ENCODE data around the gene FCSK.

FCSK gene

DNA sequence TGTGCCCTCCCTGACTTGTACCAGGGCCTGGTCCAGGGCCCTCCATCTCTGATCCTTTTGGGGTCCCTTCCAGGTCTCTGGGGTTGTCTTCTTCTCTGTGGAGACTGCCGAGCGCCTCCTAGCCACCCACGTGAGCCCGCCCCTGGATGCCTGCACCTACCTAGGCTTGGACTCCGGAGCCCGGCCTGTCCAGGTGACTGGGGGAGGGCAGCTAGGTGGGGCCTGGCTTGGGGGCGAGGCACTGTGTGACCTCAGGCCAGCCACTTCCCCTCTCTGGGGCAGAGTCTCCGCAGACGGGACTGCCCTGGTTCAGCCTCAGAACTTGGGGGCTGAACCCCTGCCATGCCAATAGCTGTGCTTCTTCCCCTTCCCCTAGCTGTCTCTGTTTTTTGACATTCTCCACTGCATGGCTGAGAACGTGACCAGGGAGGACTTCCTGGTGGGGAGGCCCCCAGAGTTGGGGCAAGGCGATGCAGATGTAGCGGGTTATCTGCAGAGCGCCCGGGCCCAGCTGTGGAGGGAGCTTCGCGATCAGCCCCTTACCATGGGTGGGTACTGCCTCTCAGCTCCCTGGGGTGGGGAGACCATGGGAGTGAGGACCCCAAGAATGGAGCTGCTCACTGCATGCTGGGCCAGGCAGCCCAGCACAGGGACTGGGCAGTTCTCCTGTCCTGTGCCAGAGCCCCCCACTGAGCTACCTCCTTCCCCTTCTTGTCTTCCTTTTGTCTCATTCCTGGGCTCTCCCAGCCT, 14.6 kb downstream of the FCSK start:
- H3K4me3 Mint-ChIP-seq, result no peak overlapping the region
- no peak for ATAC-seq (replicated peaks; ENCODE audit: extremely low read depth, poor library complexity, severe bottlenecking)
- no peaks in the 10 kb centered on the region for H3K9me3 Mint-ChIP-seq
- no peaks in the 10 kb centered on the region for H3K27me3 Mint-ChIP-seq
- H3K4me1 Mint-ChIP-seq, result peaks cover 4% of the 10 kb centered on the region
- peaks cover 6% of the 10 kb centered on the region for H3K36me3 Mint-ChIP-seq (ENCODE audit: insufficient read depth)
- no peak for DNase-seq (ENCODE audit: low spot score in 2 of 2)
- H3K27ac Mint-ChIP-seq (ENCODE audit: low read depth), result no peak overlapping the region

DNA sequence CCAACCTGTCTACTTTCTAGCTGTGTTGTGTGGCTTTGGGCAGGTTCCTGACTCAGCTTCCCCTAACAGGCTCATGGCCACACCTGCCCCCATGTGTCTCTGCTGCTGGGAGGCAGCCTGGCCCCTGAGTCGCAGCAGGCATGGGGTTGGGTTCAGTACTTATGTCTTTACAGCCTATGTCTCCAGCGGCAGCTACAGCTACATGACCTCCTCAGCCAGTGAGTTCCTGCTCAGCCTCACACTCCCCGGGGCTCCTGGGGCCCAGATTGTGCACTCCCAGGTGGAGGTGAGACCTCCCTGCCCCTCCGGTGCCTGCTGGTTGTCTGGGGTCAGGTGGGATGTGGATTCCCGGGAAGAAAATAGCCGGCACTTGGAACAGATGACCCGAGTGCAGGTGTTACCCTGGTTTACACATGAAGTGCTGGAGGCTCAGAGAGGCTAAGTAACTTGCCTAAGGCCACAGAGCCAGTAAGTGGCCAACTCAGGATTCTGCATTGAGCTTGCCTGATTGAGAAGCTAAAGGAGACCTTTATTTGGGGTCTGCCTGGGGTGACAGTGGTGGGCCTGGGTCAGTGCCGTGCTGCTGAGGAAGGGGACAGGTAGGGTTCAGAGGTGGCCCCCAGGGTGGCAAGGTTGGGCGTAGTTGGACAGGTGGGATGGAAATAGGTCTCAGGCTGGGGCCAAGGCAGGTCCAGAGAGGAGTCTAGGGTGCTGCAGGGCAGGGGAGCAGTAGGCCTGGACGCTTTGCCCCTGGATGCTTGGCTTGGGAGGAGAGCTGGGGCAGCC, 15.9 kb downstream of the FCSK start:
- H3K36me3 Mint-ChIP-seq (ENCODE audit: insufficient read depth), result peaks cover 3% of the 10 kb centered on the region
- H3K4me1 Mint-ChIP-seq, result peaks cover 4% of the 10 kb centered on the region
- no peak overlapping the region for H3K4me3 Mint-ChIP-seq
- no peak for DNase-seq (ENCODE audit: low spot score in 2 of 2)
- no peak overlapping the region for H3K27ac Mint-ChIP-seq (ENCODE audit: low read depth)
- ATAC-seq (replicated peaks; ENCODE audit: extremely low read depth, poor library complexity, severe bottlenecking), result no peak
- no peaks in the 10 kb centered on the region for H3K27me3 Mint-ChIP-seq
- no peaks in the 10 kb centered on the region for H3K9me3 Mint-ChIP-seq

DNA sequence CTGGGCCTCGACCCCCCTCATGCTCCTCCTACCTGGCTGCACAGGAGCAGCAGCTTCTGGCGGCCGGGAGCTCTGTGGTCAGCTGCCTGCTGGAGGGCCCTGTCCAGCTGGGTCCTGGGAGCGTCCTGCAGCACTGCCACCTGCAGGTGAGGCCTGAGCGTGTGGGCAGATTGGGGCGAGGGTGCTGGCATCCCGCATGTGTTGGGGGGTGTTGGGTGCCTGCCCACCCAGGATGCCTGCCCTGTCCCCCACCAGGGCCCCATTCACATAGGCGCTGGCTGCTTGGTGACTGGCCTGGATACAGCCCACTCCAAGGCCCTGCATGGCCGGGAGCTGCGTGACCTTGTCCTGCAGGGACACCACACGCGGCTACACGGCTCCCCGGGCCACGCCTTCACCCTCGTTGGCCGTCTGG, 16.5 kb downstream of the FCSK start:
- no peak for DNase-seq (ENCODE audit: low spot score in 2 of 2)
- no peak for ATAC-seq (replicated peaks; ENCODE audit: extremely low read depth, poor library complexity, severe bottlenecking)
- H3K4me3 Mint-ChIP-seq, result no peak overlapping the region
- H3K27ac Mint-ChIP-seq (ENCODE audit: low read depth), result no peak overlapping the region
- H3K9me3 Mint-ChIP-seq, result no peaks in the 10 kb centered on the region
- H3K27me3 Mint-ChIP-seq, result no peaks in the 10 kb centered on the region
- peaks cover 3% of the 10 kb centered on the region for H3K36me3 Mint-ChIP-seq (ENCODE audit: insufficient read depth)
- H3K4me1 Mint-ChIP-seq, result peaks cover 4% of the 10 kb centered on the region

DNA sequence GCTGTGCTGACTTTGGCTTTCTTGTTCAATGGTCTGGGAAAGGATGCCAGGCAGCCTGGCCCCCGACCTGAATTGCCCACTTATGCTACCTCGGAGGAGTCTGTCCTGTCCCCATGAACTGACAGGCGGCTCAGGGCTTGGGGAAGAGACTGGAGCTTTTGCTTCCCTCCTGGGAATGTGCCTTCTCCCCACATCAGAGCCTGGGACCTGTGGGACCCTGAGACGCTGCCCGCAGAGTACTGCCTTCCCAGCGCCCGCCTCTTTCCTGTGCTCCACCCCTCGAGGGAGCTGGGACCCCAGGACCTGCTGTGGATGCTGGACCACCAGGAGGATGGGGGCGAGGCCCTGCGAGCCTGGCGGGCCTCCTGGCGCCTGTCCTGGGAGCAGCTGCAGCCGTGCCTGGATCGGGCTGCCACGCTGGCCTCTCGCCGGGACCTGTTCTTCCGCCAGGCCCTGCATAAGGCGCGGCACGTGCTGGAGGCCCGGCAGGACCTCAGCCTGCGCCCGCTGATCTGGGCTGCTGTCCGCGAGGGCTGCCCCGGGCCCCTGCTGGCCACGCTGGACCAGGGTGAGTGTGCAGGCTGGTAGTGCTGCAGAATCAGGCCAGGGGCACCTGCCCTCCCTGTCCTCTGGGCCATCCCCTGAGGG, 18.5 kb downstream of the FCSK start:
- H3K27ac Mint-ChIP-seq (ENCODE audit: low read depth), result no peak overlapping the region
- no peak for DNase-seq (ENCODE audit: low spot score in 2 of 2)
- H3K9me3 Mint-ChIP-seq, result no peaks in the 10 kb centered on the region
- ATAC-seq (replicated peaks; ENCODE audit: extremely low read depth, poor library complexity, severe bottlenecking), result no peak
- H3K36me3 Mint-ChIP-seq (ENCODE audit: insufficient read depth), result peaks cover 3% of the 10 kb centered on the region
- peaks cover 4% of the 10 kb centered on the region for H3K4me1 Mint-ChIP-seq
- H3K4me3 Mint-ChIP-seq, result no peak overlapping the region
- H3K27me3 Mint-ChIP-seq, result no peaks in the 10 kb centered on the region

DNA sequence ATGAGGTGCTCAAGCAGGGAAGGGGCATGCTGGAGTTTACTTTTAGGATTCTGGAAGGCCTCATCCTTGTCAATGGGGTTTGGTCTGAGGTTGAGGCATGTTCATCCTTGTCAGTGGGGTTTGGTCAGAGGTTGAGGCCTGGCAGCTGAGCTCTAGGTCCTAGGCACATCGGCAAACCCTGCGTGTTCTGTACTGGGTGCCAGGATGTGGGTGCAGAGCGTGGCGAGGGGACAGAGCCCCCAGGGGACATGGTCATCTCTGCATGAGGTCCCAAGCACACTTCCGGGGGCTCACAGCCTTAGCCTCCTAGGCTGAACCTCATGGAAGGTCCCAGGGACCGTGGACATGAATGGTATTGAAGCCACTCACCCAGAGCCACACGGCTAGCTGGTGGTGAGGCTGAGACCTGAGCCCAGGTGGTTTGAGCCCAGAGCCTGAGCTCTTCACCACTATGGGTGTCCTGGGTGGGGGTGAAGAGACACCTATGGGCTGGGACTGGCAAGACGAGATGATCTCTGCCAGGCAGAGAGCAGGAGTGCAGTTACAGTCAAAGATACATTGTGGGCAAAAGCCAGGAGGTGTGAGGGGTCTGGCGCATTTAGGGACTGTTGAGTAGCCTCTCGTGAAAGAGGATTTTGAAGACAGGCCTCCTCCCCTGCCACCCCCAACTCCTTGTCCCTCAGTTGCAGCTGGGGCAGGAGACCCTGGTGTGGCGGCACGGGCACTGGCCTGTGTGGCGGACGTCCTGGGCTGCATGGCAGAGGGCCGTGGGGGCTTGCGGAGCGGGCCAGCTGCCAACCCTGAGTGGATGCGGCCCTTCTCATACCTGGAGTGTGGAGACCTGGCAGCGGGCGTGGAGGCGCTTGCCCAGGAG, 19.3 kb downstream of the FCSK start:
- H3K4me1 Mint-ChIP-seq, result peaks cover 4% of the 10 kb centered on the region
- no peak overlapping the region for H3K4me3 Mint-ChIP-seq
- no peaks in the 10 kb centered on the region for H3K27me3 Mint-ChIP-seq
- no peak overlapping the region for H3K27ac Mint-ChIP-seq (ENCODE audit: low read depth)
- no peak for DNase-seq (ENCODE audit: low spot score in 2 of 2)
- no peaks in the 10 kb centered on the region for H3K9me3 Mint-ChIP-seq
- ATAC-seq (replicated peaks; ENCODE audit: extremely low read depth, poor library complexity, severe bottlenecking), result no peak
- peaks cover 3% of the 10 kb centered on the region for H3K36me3 Mint-ChIP-seq (ENCODE audit: insufficient read depth)

DNA sequence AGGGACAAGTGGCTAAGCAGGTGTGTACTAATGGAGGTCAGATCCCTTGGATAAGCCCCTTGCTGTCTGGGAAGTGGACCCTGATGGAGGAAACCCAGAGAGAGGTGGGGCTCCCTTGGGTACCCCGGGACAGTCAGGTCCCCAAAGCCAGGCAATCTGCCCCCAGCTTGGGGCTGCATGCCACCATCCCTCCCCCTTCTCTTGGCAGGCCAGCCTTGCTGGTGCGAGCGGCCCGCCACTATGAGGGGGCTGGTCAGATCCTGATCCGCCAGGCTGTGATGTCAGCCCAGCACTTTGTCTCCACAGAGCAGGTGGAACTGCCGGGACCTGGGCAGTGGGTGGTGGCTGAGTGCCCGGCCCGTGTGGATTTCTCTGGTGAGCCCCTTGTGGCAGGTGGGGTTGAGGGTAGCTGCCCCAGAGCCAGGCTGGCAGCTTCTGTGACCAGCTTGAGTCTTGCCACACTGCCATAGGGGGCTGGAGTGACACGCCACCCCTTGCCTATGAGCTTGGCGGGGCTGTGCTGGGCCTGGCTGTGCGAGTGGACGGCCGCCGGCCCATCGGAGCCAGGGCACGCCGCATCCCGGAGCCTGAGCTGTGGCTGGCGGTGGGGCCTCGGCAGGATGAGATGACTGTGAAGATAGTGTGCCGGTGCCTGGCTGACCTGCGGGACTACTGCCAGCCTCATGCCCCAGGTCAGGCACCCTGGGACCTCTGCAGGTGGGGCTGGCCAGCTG, 20.1 kb downstream of the FCSK start:
- peaks cover 4% of the 10 kb centered on the region for H3K4me1 Mint-ChIP-seq
- H3K4me3 Mint-ChIP-seq, result no peak overlapping the region
- no peak for ATAC-seq (replicated peaks; ENCODE audit: extremely low read depth, poor library complexity, severe bottlenecking)
- no peak for DNase-seq (ENCODE audit: low spot score in 2 of 2)
- H3K27ac Mint-ChIP-seq (ENCODE audit: low read depth), result no peak overlapping the region
- H3K27me3 Mint-ChIP-seq, result no peaks in the 10 kb centered on the region
- H3K36me3 Mint-ChIP-seq (ENCODE audit: insufficient read depth), result peaks cover 3% of the 10 kb centered on the region
- no peaks in the 10 kb centered on the region for H3K9me3 Mint-ChIP-seq

DNA sequence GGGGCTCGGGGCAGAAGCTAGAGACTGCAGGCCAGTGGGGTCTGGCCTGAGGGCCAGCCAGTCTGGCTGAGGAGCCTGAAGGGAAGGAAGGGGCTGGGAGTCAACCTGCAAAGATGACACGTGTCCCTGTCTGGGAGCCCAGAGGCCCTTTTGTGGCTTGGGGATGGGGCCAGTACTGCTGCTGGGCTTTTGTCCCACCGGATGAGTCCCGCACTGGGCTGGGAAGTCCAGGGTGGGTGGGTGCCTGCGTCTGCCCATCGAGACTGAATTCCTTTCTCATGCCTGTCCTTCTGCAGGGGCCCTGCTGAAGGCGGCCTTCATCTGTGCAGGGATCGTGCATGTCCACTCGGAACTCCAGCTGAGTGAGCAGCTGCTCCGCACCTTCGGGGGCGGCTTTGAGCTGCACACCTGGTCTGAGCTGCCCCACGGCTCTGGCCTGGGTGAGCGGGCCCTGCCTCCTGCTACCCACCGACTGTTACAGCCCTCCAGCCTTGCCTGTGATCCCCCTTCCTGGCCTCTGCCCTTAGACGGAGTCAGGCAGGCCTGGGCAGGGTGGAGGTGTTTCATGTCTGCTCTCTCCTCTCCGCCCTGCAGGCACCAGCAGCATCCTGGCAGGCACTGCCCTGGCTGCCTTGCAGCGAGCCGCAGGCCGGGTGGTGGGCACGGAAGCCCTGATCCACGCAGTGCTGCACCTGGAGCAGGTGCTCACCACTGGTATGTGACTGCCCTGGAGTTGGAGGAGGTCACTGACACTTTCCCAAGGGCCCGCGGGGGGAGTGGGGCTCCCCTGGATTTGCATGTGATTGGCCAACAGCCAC, 20.9 kb downstream of the FCSK start:
- no peak for DNase-seq (ENCODE audit: low spot score in 2 of 2)
- peaks cover 3% of the 10 kb centered on the region for H3K36me3 Mint-ChIP-seq (ENCODE audit: insufficient read depth)
- no peak for ATAC-seq (replicated peaks; ENCODE audit: extremely low read depth, poor library complexity, severe bottlenecking)
- peaks cover 4% of the 10 kb centered on the region for H3K4me1 Mint-ChIP-seq
- H3K4me3 Mint-ChIP-seq, result no peak overlapping the region
- H3K9me3 Mint-ChIP-seq, result no peaks in the 10 kb centered on the region
- no peak overlapping the region for H3K27ac Mint-ChIP-seq (ENCODE audit: low read depth)
- H3K27me3 Mint-ChIP-seq, result no peaks in the 10 kb centered on the region

DNA sequence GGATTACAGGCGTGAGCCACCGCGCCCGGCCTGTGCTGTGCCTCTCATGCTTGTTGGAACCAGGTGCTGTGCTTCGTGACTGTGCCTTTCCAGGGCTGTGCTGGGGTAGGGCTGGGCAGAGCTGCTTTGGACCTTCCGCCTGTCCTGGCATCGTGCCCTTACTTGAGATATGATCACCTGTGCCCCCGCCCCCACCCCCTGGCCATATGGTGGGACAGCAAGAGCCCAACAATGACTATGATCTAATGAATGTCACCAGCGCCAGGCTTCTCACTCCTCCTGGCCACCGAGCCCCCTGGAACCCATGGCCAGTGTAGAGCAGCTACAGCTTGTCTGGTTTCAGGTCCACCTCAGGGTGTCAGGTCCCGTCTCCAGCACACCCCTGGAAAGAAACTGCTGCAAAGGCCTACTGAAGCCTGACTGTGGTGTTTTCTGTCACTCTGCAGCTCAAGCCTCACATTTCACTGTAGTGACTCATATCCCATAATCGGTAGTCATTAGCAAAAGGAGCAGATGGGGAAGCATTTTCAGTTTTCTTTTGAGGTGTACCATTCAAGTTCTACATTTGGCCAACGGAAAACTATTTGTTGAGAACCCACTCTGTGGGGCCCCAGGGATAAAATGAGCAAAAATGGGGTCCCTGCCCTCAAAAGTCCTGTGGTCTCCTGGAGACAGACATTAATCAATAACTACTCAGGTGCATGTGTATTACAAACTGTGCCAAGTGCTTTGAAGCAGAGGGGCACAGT, 22.1 kb downstream of the FCSK start:
- H3K36me3 Mint-ChIP-seq (ENCODE audit: insufficient read depth), result peaks cover 5% of the 10 kb centered on the region
- peaks cover 4% of the 10 kb centered on the region for H3K4me1 Mint-ChIP-seq
- no peaks in the 10 kb centered on the region for H3K27me3 Mint-ChIP-seq
- ATAC-seq (replicated peaks; ENCODE audit: extremely low read depth, poor library complexity, severe bottlenecking) (peak; percentile 43), DNase-seq (ENCODE audit: low spot score in 2 of 2) (no peak)
- no peaks in the 10 kb centered on the region for H3K9me3 Mint-ChIP-seq
- H3K4me3 Mint-ChIP-seq, result no peak overlapping the region
- H3K27ac Mint-ChIP-seq (ENCODE audit: low read depth), result peak overlapping the region; percentile 75

DNA sequence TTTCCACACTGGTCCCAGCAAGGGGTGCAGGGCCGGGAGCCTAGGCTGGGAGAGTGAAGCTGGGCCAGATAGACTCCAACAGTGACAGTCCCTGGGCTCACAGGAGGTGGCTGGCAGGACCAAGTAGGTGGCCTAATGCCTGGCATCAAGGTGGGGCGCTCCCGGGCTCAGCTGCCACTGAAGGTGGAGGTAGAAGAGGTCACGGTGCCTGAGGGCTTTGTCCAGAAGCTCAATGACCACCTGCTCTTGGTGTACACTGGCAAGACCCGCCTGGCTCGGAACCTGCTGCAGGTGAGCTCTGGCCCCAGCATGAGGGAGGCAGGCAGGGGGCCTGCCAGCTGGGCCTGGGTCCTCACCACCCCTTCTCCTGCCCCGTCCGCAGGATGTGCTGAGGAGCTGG, 23.8 kb downstream of the FCSK start:
- H3K9me3 Mint-ChIP-seq, result no peaks in the 10 kb centered on the region
- H3K4me3 Mint-ChIP-seq, result no peak overlapping the region
- peaks cover 5% of the 10 kb centered on the region for H3K36me3 Mint-ChIP-seq (ENCODE audit: insufficient read depth)
- no peak for ATAC-seq (replicated peaks; ENCODE audit: extremely low read depth, poor library complexity, severe bottlenecking)
- H3K4me1 Mint-ChIP-seq, result peaks cover 4% of the 10 kb centered on the region
- H3K27me3 Mint-ChIP-seq, result no peaks in the 10 kb centered on the region
- no peak for DNase-seq (ENCODE audit: low spot score in 2 of 2)
- peak overlapping the region; percentile 51 for H3K27ac Mint-ChIP-seq (ENCODE audit: low read depth)

DNA sequence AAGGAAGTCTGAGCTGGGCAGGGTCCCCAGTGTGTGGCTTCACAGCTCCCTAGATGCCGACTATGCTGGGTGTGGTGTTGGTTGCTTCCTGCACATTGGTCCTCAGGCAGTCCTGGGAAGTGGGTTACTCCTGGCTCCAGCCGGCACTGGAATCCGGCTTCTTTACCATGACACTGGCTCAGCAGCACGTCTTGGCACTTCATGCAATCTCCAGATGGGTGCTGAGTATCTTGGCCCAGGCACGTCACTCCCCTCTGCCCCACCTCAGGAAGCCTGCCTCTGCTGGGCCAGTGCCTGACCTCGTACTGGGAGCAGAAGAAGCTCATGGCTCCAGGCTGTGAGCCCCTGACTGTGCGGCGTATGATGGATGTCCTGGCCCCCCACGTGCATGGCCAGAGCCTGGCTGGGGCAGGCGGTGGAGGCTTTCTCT, 24.5 kb downstream of the FCSK start:
- Mint-ChIP-seq H3K27ac (ENCODE audit: low read depth) (no peak overlapping the region), H3K27me3 (no peaks in the 10 kb centered on the region), H3K4me3 (no peak overlapping the region), H3K4me1 (peaks cover under 1% of the 10 kb centered on the region), H3K36me3 (ENCODE audit: insufficient read depth) (peaks cover 5% of the 10 kb centered on the region), H3K9me3 (no peaks in the 10 kb centered on the region)
- no peak for ATAC-seq (replicated peaks; ENCODE audit: extremely low read depth, poor library complexity, severe bottlenecking)
- DNase-seq (ENCODE audit: low spot score in 2 of 2), result no peak

Data from central memory CD8-positive, alpha-beta T cell (primary cell).